Measurements from ENCODE around the gene CEP68. TPM values are rescaled to one million over a fixed set of nuclear protein-coding genes. Genes with fewer than 3 reads are reported as not detected.

Gene CEP68
- total RNA-seq, 1 experiment from 2014 or later, result 11.2 TPM

DNA sequence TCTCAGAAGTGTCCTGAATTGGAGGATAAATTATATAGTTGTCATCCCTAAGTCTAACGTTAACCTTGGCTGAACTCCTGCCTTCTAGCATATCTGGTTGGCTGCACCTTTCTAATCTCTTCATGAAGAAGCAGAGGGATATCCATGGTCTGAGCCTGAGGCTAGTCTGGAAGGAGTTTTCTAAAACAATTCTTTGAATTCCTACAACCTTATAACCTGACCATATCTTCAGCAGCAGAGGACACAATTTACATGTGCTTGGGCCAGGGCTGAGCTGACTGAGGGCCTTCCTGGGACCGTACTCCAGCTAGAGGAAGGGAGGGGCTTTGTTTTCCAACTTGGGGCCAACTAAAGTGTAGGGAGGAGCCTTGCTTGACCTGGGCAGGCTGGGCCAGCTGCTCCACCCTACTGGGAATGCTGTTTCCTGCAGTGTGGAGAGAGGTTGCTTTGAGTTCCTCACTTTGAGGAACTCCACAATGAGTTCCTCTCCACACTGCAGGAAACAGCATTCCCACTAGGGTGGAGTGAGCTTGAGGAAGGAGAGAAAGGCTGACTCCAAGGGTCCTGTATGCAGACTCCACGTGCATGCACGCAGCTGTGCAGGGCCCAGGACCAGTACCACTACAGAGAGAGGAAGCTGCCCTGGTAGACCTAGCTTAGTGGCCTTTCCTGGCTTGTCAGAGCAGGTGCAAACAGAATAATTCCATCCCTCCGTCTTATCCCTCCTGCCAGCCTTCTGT, 19.6 kb downstream of the CEP68 start:
- no peaks in the 10 kb centered on the region for H4K20me1 ChIP-seq (ENCODE audit: insufficient read depth)
- no peak overlapping the region for H3K27ac ChIP-seq (ENCODE audit: low read depth, low read length)
- ChIA-PET RAD21 (ENCODE audit: low non-redundant PET in 1 of 2, low total read pairs in 2 of 2, uncharacterized antibody in 2 of 2, unreplicated experiment in 2 of 2) (no interaction called here), CTCF (interaction anchor here (2.0 kb wide), 1 partner anchor 93 kb away, joined by 4 read pairs; no protein-coding TSS in a partner anchor), POLR2A (interaction anchor here (0.5 kb wide), 1 partner anchor 284 kb away, joined by 5 read pairs; no protein-coding TSS in a partner anchor)
- H3K9ac ChIP-seq (ENCODE audit: low read length), result no peak overlapping the region
- intact Hi-C loops (cut with micrococcal nuclease), result no loop called here
- H3K4me2 ChIP-seq (ENCODE audit: low read length), result 0 out of 2 replicates have a peak overlapping the region, but pooled peaks have one; percentile 9
- peaks cover 12 to 20% of the 10 kb centered on the region in 2 experiments; a peak in 3 of 4 replicates for H3K36me3 ChIP-seq (ENCODE audit: control insufficient read depth in 1 of 2, insufficient read depth in 2 of 2, low read length in 2 of 2)
- no peaks in the 10 kb centered on the region for H3K9me3 ChIP-seq (ENCODE audit: control insufficient read depth in 1 of 2, insufficient read depth in 1 of 2, low read depth in 1 of 2, low read length in 2 of 2)
- no peak for DNase-seq (ENCODE audit: low read depth, low spot score)
- H3K4me3 ChIP-seq (replicated peaks in 1 of 2; ENCODE audit: low read depth in 1 of 2, low read length in 2 of 2), result no peak overlapping the region
- no peaks in the 10 kb centered on the region for H3K79me2 ChIP-seq (ENCODE audit: insufficient read depth, low read length)
- H3K4me1 ChIP-seq (ENCODE audit: control insufficient read depth in 1 of 2, insufficient read depth in 2 of 2, low read length in 2 of 2), result peaks cover 4 to 19% of the 10 kb centered on the region in 2 experiments
- no peaks in the 10 kb centered on the region for H3K9me2 ChIP-seq (ENCODE audit: insufficient read depth)
- no peak for TF ChIP-seq MAX (IDR thresholded peaks at IDR 0.05)
- TF ChIP-seq FOSL1 (IDR thresholded peaks at IDR 0.05; ENCODE audit: low read depth), result no peak
- no peak for TF ChIP-seq JUND (IDR thresholded peaks at IDR 0.05)
- no TSS peak for BruUV-seq (replicated peaks)
- peak; percentile 31 for ATAC-seq
- no peak overlapping the region for H2AFZ ChIP-seq (ENCODE audit: low read depth, low read length, poor library complexity, severe bottlenecking)
- no peaks in the 10 kb centered on the region for H3K27me3 ChIP-seq (ENCODE audit: insufficient read depth, low read length)

- Histone ChIP-seq H2AFZ (ENCODE audit: low read depth, low read length, poor library complexity, severe bottlenecking) (no peak overlapping the region), H3K27ac (ENCODE audit: low read depth, low read length) (no peak overlapping the region), H3K9me2 (ENCODE audit: insufficient read depth) (no peaks in the 10 kb centered on the region), H3K4me3 (replicated peaks in 1 of 2; ENCODE audit: low read depth in 1 of 2, low read length in 2 of 2) (no peak overlapping the region), H3K27me3 (ENCODE audit: insufficient read depth, low read length) (no peaks in the 10 kb centered on the region), H4K20me1 (ENCODE audit: insufficient read depth) (no peaks in the 10 kb centered on the region), H3K79me2 (ENCODE audit: insufficient read depth, low read length) (no peaks in the 10 kb centered on the region), H3K4me1 (ENCODE audit: control insufficient read depth in 1 of 2, insufficient read depth in 2 of 2, low read length in 2 of 2) (peaks cover 0 to 13% of the 10 kb centered on the region in 2 experiments; a peak in 2 of 4 replicates), H3K9ac (ENCODE audit: low read length) (no peak overlapping the region), H3K4me2 (ENCODE audit: low read length) (0 out of 2 replicates have a peak overlapping the region, but pooled peaks have one; percentile 9), H3K36me3 (ENCODE audit: control insufficient read depth in 1 of 2, insufficient read depth in 2 of 2, low read length in 2 of 2) (peaks cover 12 to 20% of the 10 kb centered on the region in 2 experiments; a peak in 3 of 4 replicates), H3K9me3 (ENCODE audit: control insufficient read depth in 1 of 2, insufficient read depth in 1 of 2, low read depth in 1 of 2, low read length in 2 of 2) (no peaks in the 10 kb centered on the region)
- CTCF ChIA-PET, result no interaction called here
- ATAC-seq (no peak), DNase-seq (ENCODE audit: low read depth, low spot score) (no peak)
- intact Hi-C loops (cut with micrococcal nuclease), result no loop called here
- TF ChIP-seq POLR2A (IDR thresholded peaks at IDR 0.05; ENCODE audit: borderline replicate concordance, extremely low read depth, insufficient read depth, insufficient read length) (no peak), ATF3 (IDR thresholded peaks at IDR 0.05) (no peak), FOSL1 (IDR thresholded peaks at IDR 0.05; ENCODE audit: low read depth) (no peak), JUND (IDR thresholded peaks at IDR 0.05) (no peak), MAX (IDR thresholded peaks at IDR 0.05) (no peak), POLR2AphosphoS5 (IDR thresholded peaks at IDR 0.05; ENCODE audit: low read depth, low read length) (0 out of 2 replicates have a peak, but pooled peaks have one; percentile 12), CEBPB (IDR thresholded peaks at IDR 0.05; ENCODE audit: low read depth) (no peak), SRF (IDR thresholded peaks at IDR 0.05; ENCODE audit: low read depth) (no peak)
- RAD21 ChIA-PET (ENCODE audit: low non-redundant PET in 1 of 2, low total read pairs in 2 of 2, uncharacterized antibody in 2 of 2, unreplicated experiment in 2 of 2), result no interaction called here
- BruUV-seq (replicated peaks), result no TSS peak
- POLR2A ChIA-PET, result no interaction called here
These were observed 20.1 kb downstream of the CEP68 start for GRCh38 chr2:65076345-65076710.
